H9 (cell line): Measurements from ENCODE around the gene MPV17L2. TPM values are rescaled to one million over a fixed set of nuclear protein-coding genes. Genes with fewer than 3 reads are reported as not detected.

ENCODE experiments used
- DNase-seq: peaks from one replicate; pipeline ENCODE4 v3.0.0-alpha.2; 2017
- H2AFZ ChIP-seq: one replicate; pipeline ENCODE4 v1.6.1; 2013; ENCODE audit warnings: mild to moderate bottlenecking, low read length, control low read depth, moderate library complexity
- H2AK5ac ChIP-seq: 2 replicates; pipeline ENCODE4 v1.6.1; 2013; ENCODE audit warnings: low read length, control low read depth, mixed read lengths; ENCODE audit not compliant: insufficient read length
- H2BK120ac ChIP-seq: one replicate; pipeline ENCODE4 v1.6.1; 2013; ENCODE audit warnings: low read depth, mild to moderate bottlenecking, low read length, control low read depth, inconsistent platforms; ENCODE audit not compliant: poor library complexity, severe bottlenecking
- H2BK12ac ChIP-seq: 2 replicates; pipeline ENCODE4 v1.6.1; 2013; ENCODE audit warnings: low read length, control low read depth, mixed read lengths, low read depth; ENCODE audit not compliant: insufficient read length
- H2BK15ac ChIP-seq: 2 replicates; pipeline ENCODE4 v1.6.1; 2013; ENCODE audit warnings: low read depth, low read length, control low read depth
- H2BK20ac ChIP-seq: one replicate; pipeline ENCODE4 v1.6.1; 2013; ENCODE audit warnings: low read depth, mild to moderate bottlenecking, low read length, control low read depth, inconsistent platforms; ENCODE audit not compliant: poor library complexity, severe bottlenecking
- H2BK5ac ChIP-seq: 2 replicates; pipeline ENCODE4 v1.6.1; 2013; ENCODE audit warnings: low read length, control low read depth, mixed read lengths; ENCODE audit not compliant: insufficient read length
- H3K14ac ChIP-seq: 2 replicates; pipeline ENCODE4 v1.6.1; 2013; ENCODE audit warnings: low read length, control low read depth; ENCODE audit not compliant: insufficient read depth
- H3K18ac ChIP-seq: 2 replicates; pipeline ENCODE4 v1.6.1; 2013; ENCODE audit warnings: low read depth, mild to moderate bottlenecking, mixed read lengths, low read length, control low read depth; ENCODE audit not compliant: insufficient read length
- H3K23ac ChIP-seq: 2 replicates; pipeline ENCODE4 v1.6.1; 2013; ENCODE audit warnings: low read length, control low read depth, mixed read lengths, low read depth; ENCODE audit not compliant: insufficient read length
- H3K23me2 ChIP-seq: 2 replicates; pipeline ENCODE4 v1.6.1; 2013; ENCODE audit warnings: low read depth, mild to moderate bottlenecking, mixed read lengths, low read length, control low read depth; ENCODE audit not compliant: insufficient read length, poor library complexity, severe bottlenecking
- H3K27ac ChIP-seq: 2 replicates; pipeline ENCODE4 v1.5.1; 2013; ENCODE audit warnings: low read length, control low read depth, mixed read lengths, low read depth; ENCODE audit not compliant: insufficient read length
- H3K27me3 ChIP-seq: 2 replicates; pipeline ENCODE4 v1.6.1; 2013; ENCODE audit warnings: low read length, control low read depth, inconsistent platforms; ENCODE audit not compliant: insufficient read depth
- H3K4ac ChIP-seq: 2 replicates; pipeline ENCODE4 v1.6.1; 2013; ENCODE audit warnings: low read depth, mild to moderate bottlenecking, control low read depth, inconsistent platforms, low read length, moderate library complexity
- H3K4me1 ChIP-seq: 2 replicates; pipeline ENCODE4 v1.6.1; 2013; ENCODE audit warnings: low read length, control low read depth, inconsistent platforms; ENCODE audit not compliant: insufficient read depth
- H3K4me2 ChIP-seq: 2 replicates; pipeline ENCODE4 v1.6.1; 2013; ENCODE audit warnings: low read length, control low read depth, mixed read lengths; ENCODE audit not compliant: insufficient read length, insufficient read depth
- H3K56ac ChIP-seq: 2 replicates; pipeline ENCODE4 v1.6.1; 2013; ENCODE audit warnings: low read depth, mild to moderate bottlenecking, mixed read lengths, low read length, control low read depth; ENCODE audit not compliant: insufficient read length
- H3K79me1 ChIP-seq: 2 replicates; pipeline ENCODE4 v1.6.1; 2013; ENCODE audit warnings: low read depth, mild to moderate bottlenecking, moderate library complexity, low read length, control low read depth, inconsistent platforms; ENCODE audit not compliant: insufficient read depth, poor library complexity, severe bottlenecking
- H3K79me2 ChIP-seq: 2 replicates; pipeline ENCODE4 v1.6.1; 2013; ENCODE audit warnings: low read length, control low read depth, inconsistent platforms; ENCODE audit not compliant: insufficient read depth
- H3K9ac ChIP-seq: 2 replicates; pipeline ENCODE4 v1.6.1; 2013; ENCODE audit warnings: low read length, control low read depth, mixed read lengths; ENCODE audit not compliant: insufficient read length; ENCODE audit errors: extremely low read depth
- H3K9me3 ChIP-seq: one replicate; pipeline ENCODE4 v1.6.1; 2013; ENCODE audit warnings: low read depth, low read length, inconsistent platforms; ENCODE audit not compliant: control insufficient read depth
- H3T11ph ChIP-seq: one replicate; pipeline ENCODE4 v1.6.1; 2013; ENCODE audit warnings: mild to moderate bottlenecking, low read length, control low read depth, inconsistent platforms
- H4K20me1 ChIP-seq: one replicate; pipeline ENCODE4 v1.6.1; 2013; ENCODE audit not compliant: control insufficient read depth, insufficient read length, insufficient read depth
- H4K5ac ChIP-seq: 2 replicates; pipeline ENCODE4 v1.6.1; 2013; ENCODE audit warnings: low read depth, mild to moderate bottlenecking, mixed read lengths, low read length, control low read depth; ENCODE audit not compliant: insufficient read length
- H4K8ac ChIP-seq: replicated peaks from 2 replicates; pipeline ENCODE4 v1.6.1; 2013; ENCODE audit warnings: low read length, control low read depth, mixed read lengths, low read depth; ENCODE audit not compliant: insufficient read length
- H4K91ac ChIP-seq: 2 replicates; pipeline ENCODE4 v1.6.1; 2013; ENCODE audit warnings: low read depth, mild to moderate bottlenecking, moderate library complexity, mixed read lengths, low read length, control low read depth; ENCODE audit not compliant: insufficient read length
- H3K27ac Mint-ChIP-seq, 3 experiments: 2 replicates in 2 of 3; 3 replicates in 1 of 3; pipeline ENCODE4 v1.8.0; 2020 to 2021; ENCODE audit warnings: mixed read lengths in 3 of 3, mild to moderate bottlenecking in 1 of 3, moderate library complexity in 1 of 3
- H3K27me3 Mint-ChIP-seq: 2 replicates; pipeline ENCODE4 v1.8.0; 2021; ENCODE audit warnings: low read depth, mild to moderate bottlenecking, moderate library complexity, mixed read lengths
- H3K36me3 Mint-ChIP-seq, 3 experiments: 2 replicates in 2 of 3; 3 replicates in 1 of 3; pipeline ENCODE4 v1.8.0; 2020 to 2021; ENCODE audit warnings: low read depth in 3 of 3, mixed read lengths in 3 of 3; ENCODE audit not compliant: insufficient read depth in 1 of 3
- H3K4me1 Mint-ChIP-seq, 2 experiments: 2 replicates each; pipeline ENCODE4 v1.8.0; 2020; ENCODE audit warnings: mixed read lengths in 2 of 2
- H3K4me3 Mint-ChIP-seq, 2 experiments: 2 replicates in 1 of 2; 3 replicates in 1 of 2; pipeline ENCODE4 v1.8.0; 2020 to 2021; ENCODE audit warnings: mild to moderate bottlenecking in 2 of 2, mixed read lengths in 2 of 2, moderate library complexity in 1 of 2
- H3K9me3 Mint-ChIP-seq, 2 experiments: 2 replicates in 1 of 2; 3 replicates in 1 of 2; pipeline ENCODE4 v1.8.0; 2020; ENCODE audit warnings: mild to moderate bottlenecking in 2 of 2, mixed read lengths in 2 of 2, moderate library complexity in 1 of 2
- CTCF ChIP-seq: fragments of 200-600 bp; sonication (generic); conservative IDR thresholded peaks from 3 replicates; pipeline ENCODE4 v1.8.0; 2021; ENCODE audit warnings: antibody characterized with exemption, mild to moderate bottlenecking
- WGBS: extraction: QIAGEN DNeasy Blood & Tissue Kit; methylation state at CpG from one replicate; pipeline ENCODE4 v1.1.7; 2013; ENCODE audit warnings: missing lambda C conversion rate, low lambda C conversion rate, mixed read lengths; ENCODE audit not compliant: insufficient read length; ENCODE audit errors: extremely low coverage; 5-methylcytosine and 5-hydroxymethylcytosine counted together
- total RNA-seq: library from RNA; stranded (reverse); gene quantifications from 2 replicates; pipeline ENCODE4 v1.2.1, GENCODE V29; 2021

The MPV17L2 gene
- total RNA-seq, 1 experiment from 2014 or later: 26.4 TPM

- peak overlapping the region in 1 of 2 experiments; percentile 55; a peak in 1 of 5 replicates for H3K4me3 Mint-ChIP-seq
- H3K27ac Mint-ChIP-seq: no peak overlapping the region; a peak in 2 of 7 replicates
- Histone ChIP-seq H3K4me2 (no peak overlapping the region), H3K27me3 (no peaks in the 10 kb centered on the region), H3K4me1 (no peaks in the 10 kb centered on the region), H2BK20ac (no peak overlapping the region), H4K91ac (no peak overlapping the region), H4K5ac (no peak overlapping the region), H3K18ac (no peak overlapping the region), H2AK5ac (no peak overlapping the region), H3K79me2 (no peaks in the 10 kb centered on the region), H3K23me2 (no peaks in the 10 kb centered on the region), H4K20me1 (no peaks in the 10 kb centered on the region), H2BK12ac (no peak overlapping the region), H3K14ac (no peak overlapping the region), H3K9ac (no peak overlapping the region), H3K9me3 (no peaks in the 10 kb centered on the region), H2BK120ac (no peak overlapping the region), H3K79me1 (no peaks in the 10 kb centered on the region), H2AFZ (no peak overlapping the region), H3K56ac (no peak overlapping the region), H3K27ac (no peak overlapping the region), H2BK5ac (no peak overlapping the region), H2BK15ac (no peak overlapping the region), H3T11ph (no peak overlapping the region), H3K23ac (no peak overlapping the region), H3K4ac (no peak overlapping the region), H4K8ac (no peak overlapping the region)
- H3K27me3 Mint-ChIP-seq: no peaks in the 10 kb centered on the region
- DNase-seq: no peak
- WGBS: no CpG with 5 or more reads among the region's 14 CpGs
- H3K4me1 Mint-ChIP-seq: peaks cover 2 to 4% of the 10 kb centered on the region in 2 experiments; a peak in 1 of 4 replicates
- H3K9me3 Mint-ChIP-seq: no peaks in the 10 kb centered on the region
- TF ChIP-seq CTCF: peak; percentile 85
- H3K36me3 Mint-ChIP-seq: peaks cover 28 to 62% (median 62%) of the 10 kb centered on the region in 3 experiments
Measured at GRCh38 chr19:18167975-18168645, 24.9 kb upstream of the MPV17L2 start.
